ENCODE data around the gene VPREB1.
"Not testable (repeated sequence)": the region's sequence is repeated elsewhere in the genome, so short reads cannot be mapped to it uniquely, and the experiment has no call there.

VPREB1 gene, protein sequence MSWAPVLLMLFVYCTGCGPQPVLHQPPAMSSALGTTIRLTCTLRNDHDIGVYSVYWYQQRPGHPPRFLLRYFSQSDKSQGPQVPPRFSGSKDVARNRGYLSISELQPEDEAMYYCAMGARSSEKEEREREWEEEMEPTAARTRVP

DNA sequence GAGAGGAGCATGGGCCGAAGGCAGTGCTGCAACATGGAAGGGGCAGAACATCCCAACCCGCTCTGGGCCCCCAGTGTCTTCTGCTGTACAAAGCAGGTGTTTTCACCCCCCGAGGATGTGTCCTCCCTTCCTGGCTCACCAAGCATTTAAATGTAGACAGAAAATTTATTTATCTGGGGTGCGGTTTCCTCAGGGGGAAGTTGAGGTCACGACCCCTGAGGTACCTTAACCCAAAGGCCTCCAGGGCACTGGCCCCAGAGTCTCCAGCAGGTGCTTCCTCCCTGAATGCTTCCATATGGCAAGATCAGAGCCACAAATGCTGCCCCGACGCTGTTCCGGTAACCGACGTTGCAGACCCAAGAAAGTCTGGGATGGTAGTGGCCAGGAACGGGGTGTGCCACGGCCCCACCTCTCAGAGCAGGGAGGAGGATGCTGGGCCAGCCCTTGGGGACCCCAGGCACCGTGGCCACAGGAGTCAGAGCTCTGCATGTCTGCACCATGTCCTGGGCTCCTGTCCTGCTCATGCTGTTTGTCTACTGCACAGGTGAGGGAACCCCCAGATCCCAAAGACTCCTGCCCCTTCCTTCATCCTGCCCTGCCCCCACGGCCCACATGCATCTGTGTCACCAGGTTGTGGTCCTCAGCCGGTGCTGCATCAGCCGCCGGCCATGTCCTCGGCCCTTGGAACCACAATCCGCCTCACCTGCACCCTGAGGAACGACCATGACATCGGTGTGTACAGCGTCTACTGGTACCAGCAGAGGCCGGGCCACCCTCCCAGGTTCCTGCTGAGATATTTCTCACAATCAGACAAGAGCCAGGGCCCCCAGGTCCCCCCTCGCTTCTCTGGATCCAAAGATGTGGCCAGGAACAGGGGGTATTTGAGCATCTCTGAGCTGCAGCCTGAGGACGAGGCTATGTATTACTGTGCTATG is at the start of gene VPREB1:
VPREB1 (plus strand) TSS at position 471 of the 935 bp plus-strand sequence; CDS start at position 499, 28 bp downstream.
- DNase-seq (ENCODE audit: low read depth) = no peak

DNA sequence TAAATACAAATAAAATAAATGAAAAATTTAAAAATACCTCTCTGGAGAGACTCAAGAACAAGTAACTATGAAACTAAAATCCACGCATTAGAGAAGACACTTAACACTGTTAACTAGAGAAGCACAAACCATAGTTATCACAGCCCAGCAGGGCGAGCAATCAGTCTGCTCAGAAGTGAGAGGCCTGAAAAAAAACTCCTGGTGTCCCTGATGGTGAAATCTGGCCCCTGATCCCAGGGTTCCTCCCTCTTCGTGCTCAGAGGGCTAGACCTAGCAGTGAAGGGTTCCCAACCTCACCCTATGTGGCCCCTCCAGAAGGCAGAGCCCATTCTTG is 49.7 kb upstream of the VPREB1 start:
- DNase-seq (ENCODE audit: low read depth) = no peak

- DNase-seq (ENCODE audit: low read depth) = peak; percentile 52
Observed at GRCh38 chr22:22195265-22196017, 49.1 kb upstream of the VPREB1 start.

DNA sequence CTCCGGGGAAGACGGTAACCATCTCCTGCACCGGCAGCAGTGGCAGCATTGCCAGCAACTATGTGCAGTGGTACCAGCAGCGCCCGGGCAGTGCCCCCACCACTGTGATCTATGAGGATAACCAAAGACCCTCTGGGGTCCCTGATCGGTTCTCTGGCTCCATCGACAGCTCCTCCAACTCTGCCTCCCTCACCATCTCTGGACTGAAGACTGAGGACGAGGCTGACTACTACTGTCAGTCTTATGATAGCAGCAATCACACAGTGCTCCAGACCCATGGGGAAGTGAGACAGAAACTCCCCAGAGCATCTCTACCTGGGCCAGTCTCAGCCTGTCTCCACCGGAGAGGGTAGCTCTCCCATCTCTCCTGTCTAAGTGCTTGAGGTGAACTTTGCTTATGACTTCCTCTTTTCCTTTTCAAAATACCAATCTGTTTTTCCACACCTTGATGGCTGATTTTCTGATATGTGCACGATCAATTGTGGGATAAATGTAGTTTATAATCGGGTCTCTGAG is 48.5 kb upstream of the VPREB1 start:
- no peak for DNase-seq (ENCODE audit: low read depth)

DNA sequence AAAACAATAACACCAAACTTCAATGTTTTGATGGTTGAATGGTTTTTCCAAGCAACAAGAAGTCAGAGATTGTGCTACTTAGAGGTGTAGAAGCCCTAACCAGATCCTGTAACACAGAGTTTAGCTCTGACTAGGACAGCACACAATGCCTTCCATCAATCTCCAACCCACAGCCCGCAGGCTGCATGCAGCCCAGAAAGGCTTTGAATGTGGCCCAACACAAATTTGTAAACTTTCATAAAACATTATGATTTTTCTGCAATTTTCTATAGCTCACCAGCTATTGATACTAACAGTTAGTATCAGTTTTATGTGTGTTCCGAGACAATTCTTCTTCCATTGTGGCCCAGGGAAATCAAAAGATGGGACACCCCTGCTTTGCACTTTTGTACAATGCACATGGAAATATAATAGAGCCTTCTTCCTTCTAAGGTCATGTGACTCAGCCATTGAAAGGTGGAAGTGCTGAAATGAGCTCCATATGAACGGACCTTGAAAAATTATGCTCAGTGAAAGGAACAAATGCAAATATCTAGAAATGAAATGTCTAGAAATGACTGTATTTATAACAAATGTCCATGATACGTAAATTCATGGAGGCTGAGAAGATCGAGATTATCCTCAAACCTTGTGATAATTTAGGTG is 47.6 kb upstream of the VPREB1 start:
- DNase-seq (ENCODE audit: low read depth) = no peak

- DNase-seq (ENCODE audit: low read depth) = no peak
Observed at GRCh38 chr22:22197993-22198402, 46.6 kb upstream of the VPREB1 start.

DNA sequence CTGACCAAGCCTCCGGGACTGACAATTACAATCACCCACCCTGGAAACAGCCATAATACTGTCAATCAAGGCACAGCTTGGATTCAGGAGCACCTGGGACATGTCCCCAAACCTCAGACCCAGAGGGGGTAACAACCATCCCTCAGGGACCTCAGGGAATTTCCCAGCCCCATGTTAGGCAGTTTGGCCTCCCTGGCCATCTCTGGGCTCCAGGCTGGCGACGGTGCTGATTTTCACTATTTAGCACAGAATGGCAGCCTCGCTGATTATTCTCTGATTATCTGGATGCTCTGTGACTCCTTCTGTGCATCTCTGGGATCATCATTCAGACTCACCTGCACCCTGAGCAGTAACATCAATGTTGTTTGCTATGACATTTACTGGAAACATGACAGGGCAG is 45.8 kb upstream of the VPREB1 start:
- no peak for DNase-seq (ENCODE audit: low read depth)

DNA sequence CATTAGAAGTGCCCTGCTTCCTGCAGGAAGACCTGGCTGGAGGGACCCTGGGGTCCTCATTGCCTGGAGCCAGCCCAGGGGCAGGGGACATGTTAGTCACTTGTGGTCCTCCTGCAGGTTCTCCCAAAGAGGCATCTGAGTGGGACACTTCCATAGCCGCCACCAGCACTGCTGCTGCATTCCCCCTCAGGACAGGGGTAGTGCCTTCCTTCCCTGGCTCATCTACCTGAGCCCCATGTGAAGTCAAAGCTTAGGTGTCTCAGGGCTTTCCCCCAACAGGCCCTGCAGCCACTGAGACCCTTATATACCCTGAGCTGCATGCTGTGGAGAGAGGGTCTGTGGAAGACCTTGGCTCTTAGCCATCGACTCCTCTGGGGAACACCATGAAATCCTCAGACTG is 45.0 kb upstream of the VPREB1 start:
- DNase-seq (ENCODE audit: low read depth) = no peak

DNA sequence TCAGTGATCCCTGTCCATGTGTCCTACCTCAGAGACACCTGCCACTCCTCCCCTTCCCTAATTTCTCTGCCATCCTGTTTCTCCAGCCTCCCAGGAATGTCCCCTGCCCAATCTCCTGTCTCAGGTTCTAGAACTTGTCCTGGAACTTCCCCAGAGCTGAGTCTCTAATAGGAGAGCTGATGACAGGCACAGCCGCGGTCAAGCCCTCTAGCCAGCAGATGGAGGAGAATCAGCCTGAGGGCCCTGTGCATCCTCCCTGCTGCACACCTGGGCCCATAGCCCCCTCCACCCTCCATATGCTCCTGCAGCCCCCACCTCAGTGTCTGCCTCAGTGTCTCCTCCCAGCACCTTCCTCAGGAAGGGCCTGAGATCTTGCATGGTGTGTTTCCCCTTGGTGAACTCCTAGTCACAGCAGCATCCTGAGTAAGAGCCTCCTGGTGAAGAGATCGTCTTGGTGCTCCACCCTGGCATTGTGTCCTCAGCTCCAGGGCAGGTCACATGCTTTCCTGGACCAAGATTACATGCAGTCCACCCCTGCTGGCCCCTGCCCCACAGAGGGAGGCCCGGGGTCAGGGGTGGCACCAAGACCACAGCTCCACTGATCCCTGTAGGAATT is 43.9 kb upstream of the VPREB1 start:
- DNase-seq (ENCODE audit: low read depth) = no peak

DNA sequence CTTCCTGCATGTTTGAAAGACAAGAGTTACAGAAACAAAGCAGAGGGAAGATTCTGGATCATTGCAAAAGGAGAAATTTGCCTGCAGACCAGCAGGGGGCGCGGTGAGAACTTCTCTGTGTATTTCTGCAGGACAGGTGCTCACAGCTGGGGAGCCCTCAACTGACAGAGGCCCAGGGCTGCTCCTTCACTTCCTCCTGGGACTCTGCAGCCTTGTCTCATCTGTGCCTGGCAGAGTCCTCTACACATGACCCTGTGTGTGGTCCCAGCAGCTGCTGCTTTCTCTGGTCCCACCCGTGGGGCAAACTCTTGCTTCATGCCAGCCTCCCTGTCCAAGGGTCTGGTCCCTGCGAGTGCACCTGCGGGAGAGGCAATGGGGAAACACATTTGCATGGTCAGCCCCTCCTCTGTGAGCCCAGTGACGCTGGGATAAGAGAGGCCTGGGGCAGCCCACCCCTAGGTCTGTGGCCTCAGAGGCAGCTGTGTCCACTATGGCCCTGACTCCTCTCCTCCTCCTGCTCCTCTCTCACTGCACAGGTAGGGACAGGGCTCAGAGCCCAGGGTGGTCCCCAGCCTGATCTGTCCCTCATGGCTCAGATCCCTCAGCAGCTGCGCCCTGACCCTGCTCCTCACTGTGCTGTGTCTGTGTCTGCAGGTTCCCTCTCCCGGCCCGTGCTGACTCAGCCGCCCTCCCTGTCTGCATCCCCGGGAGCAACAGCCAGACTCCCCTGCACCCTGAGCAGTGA is 43.2 kb upstream of the VPREB1 start:
- peak; percentile 33 for DNase-seq (ENCODE audit: low read depth)

DNA sequence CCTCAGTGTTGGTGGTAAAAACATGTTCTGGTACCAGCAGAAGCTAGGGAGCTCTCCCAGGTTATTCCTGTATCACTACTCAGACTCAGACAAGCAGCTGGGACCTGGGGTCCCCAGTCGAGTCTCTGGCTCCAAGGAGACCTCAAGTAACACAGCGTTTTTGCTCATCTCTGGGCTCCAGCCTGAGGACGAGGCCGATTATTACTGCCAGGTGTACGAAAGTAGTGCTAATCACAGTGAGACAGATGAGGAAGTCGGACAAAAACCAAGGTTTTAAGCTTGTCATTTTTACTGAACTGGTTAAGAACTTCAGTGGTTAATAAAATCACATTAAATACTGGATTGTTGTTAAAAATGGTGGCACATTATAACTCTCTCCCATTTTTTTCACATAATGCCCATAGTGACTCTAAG is 42.6 kb upstream of the VPREB1 start:
- DNase-seq (ENCODE audit: low read depth) = no peak

DNA sequence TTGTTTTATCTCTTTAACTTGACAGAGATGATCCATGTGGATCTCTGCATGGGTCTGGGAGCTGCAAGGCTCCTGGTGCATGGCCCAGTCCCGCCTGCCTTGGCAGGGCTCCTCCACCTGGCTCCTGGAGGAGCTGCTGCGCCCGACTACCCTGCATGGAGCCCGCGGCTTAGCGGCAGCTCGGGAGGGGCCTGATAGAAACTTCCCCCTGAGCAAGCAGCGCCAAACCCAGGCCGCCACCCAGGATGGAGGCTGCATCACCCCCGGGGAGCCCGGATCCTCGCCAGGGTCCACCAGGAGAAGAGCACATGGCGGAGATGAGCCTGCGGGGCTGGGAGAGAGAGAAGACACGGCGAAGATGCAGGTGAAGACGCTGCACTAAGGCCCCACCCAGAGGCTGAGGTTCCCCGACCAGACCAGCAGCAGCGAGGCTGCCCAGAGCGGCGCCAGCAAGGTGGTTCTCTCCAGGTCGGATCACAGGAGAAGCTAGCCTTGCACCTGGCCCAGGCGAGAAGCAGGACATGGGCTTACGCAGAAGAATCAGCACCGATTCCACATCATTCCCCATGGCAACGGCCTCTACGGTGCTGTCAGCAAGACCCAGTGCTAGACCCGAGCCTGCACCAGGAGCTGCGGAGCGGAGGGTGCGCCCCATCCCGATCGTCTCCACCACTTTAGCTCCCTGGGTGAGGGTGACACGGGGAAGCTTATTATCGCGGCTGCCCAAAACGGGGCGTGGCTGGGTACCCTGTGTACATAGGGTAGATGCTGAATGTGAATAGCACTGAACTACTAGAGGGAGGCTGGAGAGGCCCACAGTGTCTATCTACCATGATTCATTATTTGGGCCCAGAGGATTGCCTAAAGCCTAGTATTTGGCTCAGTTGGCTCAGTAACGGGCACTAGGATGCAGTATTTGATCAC is 41.3 kb upstream of the VPREB1 start:
- DNase-seq (ENCODE audit: low read depth) = no peak

- DNase-seq (ENCODE audit: low read depth) = peak; percentile 70
Observed at GRCh38 chr22:22207845-22208564, 36.6 kb upstream of the VPREB1 start.

DNA sequence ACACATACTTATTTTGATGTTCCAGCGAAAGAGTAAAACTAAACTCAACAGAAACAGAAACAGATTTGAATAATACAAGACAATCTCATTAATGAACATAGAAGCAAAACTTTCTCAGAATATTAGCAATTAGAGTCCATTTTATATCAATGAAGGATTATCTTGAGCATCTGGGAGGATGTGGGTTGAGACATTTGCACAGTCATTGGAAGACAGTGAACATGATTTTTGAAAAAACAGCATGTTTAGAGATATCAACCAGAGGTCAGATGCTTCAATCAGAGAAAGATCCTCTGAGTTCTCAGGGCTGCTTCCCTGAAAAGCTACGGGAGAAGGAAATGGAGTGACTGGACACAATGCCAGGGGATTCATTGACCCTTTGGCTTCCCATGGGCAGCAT is 35.9 kb upstream of the VPREB1 start:
- no peak for DNase-seq (ENCODE audit: low read depth)

GRCh38 chr22:22209080-22209640 is 35.4 kb upstream of the VPREB1 start:
- DNase-seq (ENCODE audit: low read depth) = not testable (repeated sequence)

GRCh38 chr22:22210375-22210774 is 34.2 kb upstream of the VPREB1 start:
- DNase-seq (ENCODE audit: low read depth) = peak; percentile 41

- no peak for DNase-seq (ENCODE audit: low read depth)
Observed at GRCh38 chr22:22210889-22211833, 33.4 kb upstream of the VPREB1 start.

DNA sequence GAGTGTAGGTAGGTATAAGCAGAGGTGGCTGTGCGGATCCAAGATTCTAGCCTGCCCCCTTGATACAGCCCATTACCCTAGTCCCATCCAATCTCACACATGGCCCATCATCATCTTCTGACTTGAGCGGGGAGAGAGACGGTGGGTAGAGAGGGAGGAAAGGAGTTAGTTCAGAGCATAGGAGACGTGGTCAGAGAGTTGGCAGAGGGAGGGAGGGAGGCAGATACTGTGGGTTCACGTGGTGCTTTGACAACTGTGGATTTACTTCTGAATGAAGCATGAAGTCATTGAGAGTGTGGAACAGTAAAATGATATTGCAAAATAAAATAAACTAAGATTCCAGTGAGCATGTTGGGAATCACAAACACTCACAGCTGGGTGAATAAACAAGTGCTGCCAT is 31.4 kb upstream of the VPREB1 start:
- DNase-seq (ENCODE audit: low read depth) = no peak

Data from EH (cell line).